GM12892 (cell line): Measurements from ENCODE around the gene HIVEP3.

Source experiments
- DNase-seq: peaks from one replicate; pipeline ENCODE4 v3.0.0; 2011; ENCODE audit not compliant: insufficient read length
- FAIRE-seq: peaks from 2 replicates; lab custom pipeline; 2011; peaks lifted over from hg19 to GRCh38; lab: Jason Lieb, UNC
- POLR2A ChIP-seq: IDR thresholded peaks from 2 replicates; pipeline ENCODE4 v1.6.1; 2011; ENCODE audit warnings: low read depth, low read length, control low read depth
- POLR2AphosphoS5 ChIP-seq: IDR thresholded peaks from 2 replicates; pipeline ENCODE4 v1.6.1; 2011; ENCODE audit warnings: low read depth, low read length, control low read depth
- TAF1 ChIP-seq: IDR thresholded peaks from 2 replicates; pipeline ENCODE4 v1.6.1; 2011; ENCODE audit warnings: low read depth, mild to moderate bottlenecking, control low read depth, low read length, borderline replicate concordance

The HIVEP3 gene

DNA sequence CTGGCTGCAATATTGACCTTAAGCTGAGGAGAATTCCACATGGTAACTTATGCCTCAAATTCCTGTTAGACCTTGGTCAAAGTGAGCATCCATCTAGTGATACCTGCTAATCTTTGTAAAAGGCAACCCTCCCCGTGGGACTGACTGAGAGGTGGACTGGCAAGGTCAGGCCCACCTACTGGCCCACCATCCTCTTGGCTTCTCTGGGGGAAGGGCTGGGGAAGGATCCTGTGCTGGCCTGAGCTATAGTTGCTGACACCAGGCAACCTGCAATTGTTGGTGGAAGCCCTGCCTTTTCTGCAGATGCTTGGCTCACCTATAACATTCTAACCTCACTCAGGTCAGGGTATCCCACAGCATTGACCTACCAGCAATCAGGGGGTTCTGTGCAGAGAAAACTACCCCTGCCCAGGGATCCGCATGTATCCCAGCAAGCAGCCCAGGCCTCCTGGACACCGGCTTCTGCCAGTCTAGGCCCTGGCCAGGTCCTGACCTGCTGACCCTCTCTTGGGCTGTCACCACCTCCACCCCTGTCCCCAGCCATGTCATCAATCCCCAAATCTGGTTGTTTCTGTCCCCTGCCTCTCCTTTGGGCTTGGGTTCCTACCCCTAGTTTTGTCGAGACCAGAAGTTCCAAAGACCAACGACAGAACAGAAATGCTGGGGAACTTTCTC lies 326.1 kb downstream of the HIVEP3 start:
- DNase-seq = no peak
- no peak for FAIRE-seq
- TF ChIP-seq POLR2A (no peak), TAF1 (no peak)

DNA sequence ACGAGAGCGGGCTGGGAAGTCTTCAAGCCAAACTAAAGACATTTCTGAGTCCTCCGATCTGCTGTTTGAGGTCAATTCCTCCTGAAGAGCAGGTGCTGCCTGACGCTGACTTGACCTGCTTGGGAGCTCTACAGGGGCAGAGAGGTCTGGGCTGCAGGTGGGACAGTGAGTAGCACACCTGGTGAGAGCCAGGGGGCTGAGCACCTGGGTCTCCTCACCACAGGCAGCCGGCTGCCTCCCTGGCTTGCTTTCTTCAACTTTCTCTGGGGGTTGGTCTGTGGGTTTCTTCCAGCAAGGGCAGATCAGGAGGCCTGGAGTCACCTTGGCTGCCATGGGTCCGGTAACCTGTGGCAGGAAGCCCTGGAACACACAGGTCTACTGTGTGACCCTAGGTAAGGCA lies 326.8 kb downstream of the HIVEP3 start:
- DNase-seq (no peak), FAIRE-seq (no peak)
- no peak for TF ChIP-seq TAF1
- TF ChIP-seq POLR2AphosphoS5 = no peak
- TF ChIP-seq POLR2A = no peak

DNA sequence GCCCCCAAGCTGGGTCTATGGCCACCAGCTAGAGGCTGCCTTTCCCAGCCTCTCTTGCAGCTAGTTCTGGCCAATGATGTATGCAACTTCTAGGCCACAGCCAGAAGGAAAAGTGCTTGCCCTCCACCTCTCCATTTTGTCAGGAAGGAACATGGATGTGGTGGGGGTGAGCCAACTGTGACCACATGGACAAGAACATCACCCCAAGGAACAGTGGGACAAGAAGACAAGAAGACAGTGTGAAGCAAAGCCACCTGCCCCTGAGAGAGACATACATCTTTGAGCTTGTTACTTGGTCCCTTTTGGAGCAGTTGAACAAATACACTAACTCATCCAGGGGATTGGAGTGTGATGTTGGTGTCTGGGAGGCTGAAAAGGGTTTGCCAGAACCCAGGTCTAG lies 328.4 kb downstream of the HIVEP3 start:
- FAIRE-seq = peak; percentile 65
- no peak for DNase-seq
- no peak for TF ChIP-seq TAF1
- no peak for TF ChIP-seq POLR2A
- no peak for TF ChIP-seq POLR2AphosphoS5

DNA sequence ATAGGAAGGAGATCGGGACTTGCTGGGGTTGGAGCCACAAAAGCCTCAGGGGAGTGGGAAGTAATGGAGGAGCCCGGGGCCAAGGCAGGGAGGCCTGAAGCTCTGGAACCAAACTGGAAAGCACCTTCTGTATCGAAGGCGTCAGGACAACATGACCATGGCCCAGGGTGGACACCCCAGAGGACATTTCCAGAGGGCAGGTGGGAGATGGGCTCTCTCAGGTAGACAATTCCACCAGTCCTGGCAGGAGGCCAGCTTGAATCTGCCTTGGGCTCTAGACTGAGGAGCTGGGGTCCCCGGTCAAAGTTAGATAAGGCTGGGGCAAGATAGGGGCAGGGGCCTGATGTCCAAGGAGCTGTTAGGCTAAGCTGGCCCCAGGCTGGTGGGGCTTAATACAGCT lies 329.3 kb downstream of the HIVEP3 start:
- TF ChIP-seq TAF1 (no peak), POLR2AphosphoS5 (no peak)
- no peak for FAIRE-seq

DNA sequence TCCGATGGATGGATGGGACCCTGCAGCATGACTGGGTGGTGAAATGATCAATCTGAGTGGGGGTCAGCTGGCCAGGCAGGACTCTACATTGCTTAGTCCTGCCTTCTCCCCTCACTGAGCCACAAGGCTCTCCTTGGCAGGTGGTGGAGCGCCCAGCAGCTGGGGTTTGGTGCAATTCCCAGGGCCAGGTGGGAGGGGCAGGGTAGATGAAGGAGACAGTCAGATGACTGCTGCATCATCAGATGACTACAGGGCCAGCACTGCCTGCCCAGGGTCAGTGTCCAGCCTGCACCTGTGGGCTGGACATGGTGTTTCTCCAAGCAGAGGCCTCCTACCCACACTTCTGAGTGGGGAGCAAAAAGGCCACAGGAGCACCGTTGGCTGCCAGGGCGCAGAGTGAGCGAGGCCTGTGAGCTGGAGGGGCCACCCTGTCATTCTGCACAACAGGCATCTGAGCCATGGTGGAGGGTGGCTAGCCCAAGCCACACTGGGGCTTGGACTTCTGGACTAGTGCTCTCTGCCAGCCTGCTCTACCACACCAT lies 330.3 kb downstream of the HIVEP3 start:
- no peak for DNase-seq
- no peak for FAIRE-seq
- TF ChIP-seq TAF1 = no peak
- no peak for TF ChIP-seq POLR2A
- no peak for TF ChIP-seq POLR2AphosphoS5

More for the DNA sequence above, 329.3 kb downstream of the HIVEP3 start:
- no peak for DNase-seq

DNA sequence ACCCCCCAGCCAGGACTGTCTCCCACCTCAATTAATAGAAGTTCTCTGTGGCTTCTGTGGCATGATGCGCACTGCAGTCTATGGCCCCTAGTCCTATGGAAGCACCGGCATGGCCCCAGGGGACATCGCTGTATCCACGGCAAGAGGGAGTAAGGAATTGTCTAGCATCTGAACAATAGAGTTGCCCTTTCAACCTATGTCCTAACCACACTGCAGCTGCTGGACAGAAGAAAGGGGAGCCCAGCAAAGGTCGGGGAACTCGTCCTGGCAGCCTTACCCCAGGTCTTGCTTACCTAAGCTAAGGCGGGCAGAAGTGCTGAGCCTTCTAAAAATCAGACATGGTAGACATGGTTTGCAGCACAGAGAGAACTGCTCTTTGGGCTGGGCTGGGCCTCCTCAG lies 330.9 kb downstream of the HIVEP3 start:
- FAIRE-seq = no peak
- DNase-seq = no peak
- TF ChIP-seq POLR2A = no peak
- TF ChIP-seq TAF1 = no peak
- TF ChIP-seq POLR2AphosphoS5 = no peak

DNA sequence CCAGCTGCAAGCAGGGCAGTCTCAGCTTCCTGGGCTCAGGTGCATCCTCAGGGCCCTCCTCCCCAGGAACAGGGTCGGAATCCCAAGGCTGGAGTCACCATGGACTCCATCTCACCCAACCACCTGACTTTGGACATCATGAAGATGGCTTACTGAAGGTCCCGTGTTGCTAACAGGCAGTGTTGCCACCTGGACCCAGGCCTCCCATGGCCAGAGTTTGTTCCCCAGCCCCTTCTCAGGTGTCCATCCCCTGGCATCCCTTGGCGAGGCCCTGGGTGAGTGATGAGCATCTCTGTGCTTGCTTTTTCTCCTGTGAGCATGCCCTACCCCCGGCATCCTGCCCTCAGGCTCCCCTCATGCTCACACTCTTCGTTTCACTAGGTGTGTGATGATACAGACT lies 332.5 kb downstream of the HIVEP3 start:
- FAIRE-seq = no peak
- DNase-seq = no peak
- TF ChIP-seq TAF1 (no peak), POLR2A (no peak), POLR2AphosphoS5 (no peak)

DNA sequence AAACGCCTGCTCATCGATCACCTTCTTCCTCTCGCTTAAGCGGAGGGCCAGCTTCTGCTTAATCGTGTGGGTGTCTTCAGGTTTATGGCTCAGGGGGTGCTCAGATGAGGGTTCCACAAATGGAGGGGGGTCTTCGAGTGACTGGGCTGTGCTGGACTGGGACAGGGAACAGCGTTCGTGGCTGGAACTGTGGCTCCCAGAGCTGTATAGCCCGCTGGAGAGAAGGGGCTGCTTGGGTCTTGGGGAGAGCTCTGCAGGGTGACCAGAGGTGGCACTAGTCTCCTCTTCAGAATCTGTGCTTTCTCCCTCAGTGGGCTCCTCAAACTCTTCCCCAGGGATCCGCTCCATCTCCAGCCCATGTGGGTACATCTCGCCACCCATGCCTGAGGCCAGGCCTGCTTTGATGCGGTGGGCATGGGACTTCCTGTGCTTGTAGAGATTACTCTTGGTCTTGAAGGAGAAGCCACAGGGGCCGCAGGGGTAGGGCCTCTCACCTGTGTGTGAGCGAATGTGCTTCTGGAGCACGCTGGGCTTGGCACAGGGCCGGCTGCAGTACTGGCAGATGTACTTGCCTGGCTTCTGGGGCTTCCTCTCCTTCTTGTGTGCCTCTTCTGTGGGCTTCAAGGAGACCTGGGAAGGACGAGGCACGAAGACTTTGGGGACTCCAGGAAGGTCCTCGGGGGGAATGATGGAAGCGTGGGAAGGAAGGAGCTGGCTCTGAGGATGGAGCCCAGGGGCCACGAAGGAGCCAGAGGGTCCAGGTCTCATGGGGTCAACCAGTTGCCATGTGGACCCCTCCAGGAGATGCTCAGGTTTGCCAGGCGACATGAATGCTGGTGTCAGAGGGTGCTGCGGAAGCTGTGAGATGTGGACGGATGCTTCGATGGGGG lies 334.8 kb downstream of the HIVEP3 start:
- FAIRE-seq (no peak), DNase-seq (no peak)
- no peak for TF ChIP-seq POLR2AphosphoS5
- no peak for TF ChIP-seq TAF1
- no peak for TF ChIP-seq POLR2A

DNA sequence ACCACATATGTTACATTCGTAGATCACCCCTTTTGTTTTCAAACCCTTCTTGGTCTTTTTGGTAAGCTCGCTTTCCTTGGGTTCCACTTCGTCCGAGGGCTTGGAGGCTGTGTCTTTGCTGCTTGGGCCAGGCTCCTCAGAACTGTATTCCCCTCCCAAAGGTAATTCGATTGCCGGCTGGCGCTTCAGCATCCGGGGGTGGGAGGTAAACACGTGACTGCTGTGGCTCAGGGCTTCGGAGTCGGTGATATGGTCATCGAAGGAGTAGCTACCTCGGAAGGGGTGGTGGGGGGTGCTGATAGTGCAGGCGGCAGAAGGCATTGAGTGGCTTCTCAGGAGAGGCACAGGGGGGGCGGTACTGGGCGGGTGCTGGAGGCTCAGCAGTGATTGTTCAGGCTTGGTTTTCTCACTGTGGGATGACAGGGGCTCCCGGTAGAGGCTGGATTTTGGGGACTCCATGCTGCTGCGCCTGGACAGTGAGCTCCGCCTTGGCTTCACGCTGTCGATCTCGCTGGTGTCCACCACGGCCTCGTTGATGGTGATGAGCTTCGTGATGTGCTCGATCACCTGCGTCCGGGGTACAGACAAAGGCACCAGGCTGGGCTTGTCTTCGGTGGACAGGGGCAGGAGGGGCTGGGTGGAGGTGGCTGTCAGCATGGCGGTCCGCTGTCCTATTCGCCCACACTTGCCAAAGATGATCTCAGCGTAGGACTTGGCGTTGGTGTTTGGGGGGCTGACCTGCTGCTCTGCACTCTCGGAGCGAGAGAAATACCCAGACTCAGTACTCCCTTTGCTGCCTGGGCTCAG lies 335.7 kb downstream of the HIVEP3 start:
- FAIRE-seq (no peak), DNase-seq (no peak)
- TF ChIP-seq TAF1 (no peak), POLR2A (no peak), POLR2AphosphoS5 (no peak)

DNA sequence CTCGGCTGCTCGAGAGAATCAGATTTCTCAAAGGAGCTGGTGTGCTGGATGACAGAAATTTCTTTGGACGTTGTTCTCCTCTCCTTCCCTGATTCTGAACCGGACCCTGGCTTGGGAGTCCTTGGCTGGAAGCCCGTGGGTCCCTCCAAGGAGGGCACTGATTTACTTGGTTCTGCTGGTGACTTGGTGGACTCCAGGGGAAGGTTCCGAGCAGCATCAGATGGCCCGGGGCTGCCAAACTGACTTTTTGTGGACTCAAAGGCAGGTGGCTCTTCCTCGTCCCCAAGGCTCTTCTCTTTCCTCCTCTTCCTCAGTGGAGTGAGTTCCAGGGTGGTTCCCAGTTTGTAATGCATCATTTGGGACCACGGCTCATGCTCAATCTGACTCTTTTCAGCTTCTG lies 336.4 kb downstream of the HIVEP3 start:
- DNase-seq = no peak
- no peak for TF ChIP-seq POLR2A
- TF ChIP-seq POLR2AphosphoS5 = no peak
- TF ChIP-seq TAF1 = no peak
- FAIRE-seq = no peak

DNA sequence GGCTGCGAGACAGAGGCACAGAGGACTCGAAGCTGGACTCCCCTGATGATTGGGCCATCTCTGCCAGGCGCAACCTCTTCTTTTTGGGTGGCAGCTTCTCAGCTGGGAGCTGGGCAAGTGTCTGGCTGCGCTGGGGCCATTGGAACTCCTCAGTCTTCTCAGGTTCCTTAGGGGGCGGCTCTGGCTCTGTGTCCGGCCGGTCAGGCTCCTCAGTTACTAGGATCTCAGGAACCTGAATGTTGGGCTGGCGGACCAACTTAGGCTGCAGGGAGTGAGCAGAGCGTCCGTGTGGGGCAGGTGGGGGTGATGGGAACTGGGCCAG lies 336.8 kb downstream of the HIVEP3 start:
- no peak for TF ChIP-seq TAF1
- TF ChIP-seq POLR2AphosphoS5 = no peak
- no peak for TF ChIP-seq POLR2A
- FAIRE-seq (no peak), DNase-seq (no peak)
